Aorta (tissue), 5 donors: Measurements from ENCODE around the gene TSPYL6. TPM values are rescaled to one million over a fixed set of nuclear protein-coding genes. Genes with fewer than 3 reads are reported as not detected.
"Not testable (repeated sequence)": the region's sequence is repeated elsewhere in the genome, so short reads cannot be mapped to it uniquely, and the experiment has no call there.

ENCODE experiments used
- ATAC-seq: fragments of 200-7000 bp; cut with Tn5 transposase; one replicate; pipeline ENCODE4 v1.9.1; 2022; ENCODE audit warnings: moderate library complexity; ENCODE audit not compliant: low FRiP score
- DNase-seq, 2 donors: peaks; one replicate each; pipeline ENCODE4 v3.0.0-alpha.2; 2020
- H3K27ac ChIP-seq, 2 donors: one replicate each; pipeline ENCODE4 v1.5.1; 2013; ENCODE audit warnings: low read length in 2 of 2, mild to moderate bottlenecking in 2 of 2, moderate library complexity in 2 of 2, control low read depth in 1 of 2, inconsistent platforms in 1 of 2, low read depth in 1 of 2
- H3K27me3 ChIP-seq, 2 donors: one replicate each; pipeline ENCODE4 v1.6.1; 2013; ENCODE audit warnings: control low read depth in 1 of 2, low read length in 1 of 2, mild to moderate bottlenecking in 1 of 2, moderate library complexity in 1 of 2; ENCODE audit not compliant: insufficient read depth in 2 of 2, control insufficient read depth in 1 of 2
- H3K36me3 ChIP-seq, 2 donors: one replicate each; pipeline ENCODE4 v1.6.1; 2013; ENCODE audit warnings: control low read depth in 1 of 2, low read length in 1 of 2, mild to moderate bottlenecking in 1 of 2; ENCODE audit not compliant: insufficient read depth in 2 of 2, control insufficient read depth in 1 of 2
- H3K4me1 ChIP-seq, 2 donors: one replicate each; pipeline ENCODE4 v1.6.1; 2013; ENCODE audit warnings: low read length in 2 of 2, control low read depth in 1 of 2, mild to moderate bottlenecking in 1 of 2, moderate library complexity in 1 of 2; ENCODE audit not compliant: insufficient read depth in 2 of 2, control insufficient read depth in 1 of 2
- H3K4me3 ChIP-seq, 2 donors: one replicate each; pipeline ENCODE4 v1.5.1; 2013; ENCODE audit warnings: low read length in 2 of 2, control low read depth in 1 of 2, mild to moderate bottlenecking in 1 of 2
- H3K9me3 ChIP-seq: one replicate; pipeline ENCODE4 v1.6.1; 2013; ENCODE audit warnings: mild to moderate bottlenecking, low read length; ENCODE audit not compliant: control insufficient read depth
- WGBS, 2 donors: extraction: QIAGEN DNeasy Blood & Tissue Kit; methylation state at CpG; one replicate each; pipeline ENCODE4 v1.1.7; 2013; 5-methylcytosine and 5-hydroxymethylcytosine counted together
- intact Hi-C, 2 donors: fragments of 100-400 bp; cut with DNase I; formaldehyde crosslinking; loops; one replicate each; pipeline versions ENCODE4 v1.14.2 to v1.15.0; 2022
- polyA plus RNA-seq, 2 donors: library from polyadenylated mRNA; stranded (reverse); fragments of 200-250 nt; gene quantifications; one replicate each; pipeline ENCODE4 v1.2.3, GENCODE V29; 2013
- total RNA-seq, 2 donors: library from RNA; stranded (reverse); fragmentation: NEBNext Ultra II Directional; extraction: Animal tissue kit (Norgen Biotek cat#: 25700); gene quantifications; one replicate each; pipeline ENCODE4 v1.2.1, GENCODE V29; 2021
- donor health status: healthy with polysubstance abuse.
- donor health status: Bipolar disorder and iron deficiency.
- donor health status: DM: no; HTN: no; CAD: no.
- donor health status: DM: no; HTN: no; CAD: no.
- donor health status: DM: yes; HTN: yes; CAD: no.

TSPYL6 gene
- total and polyA plus RNA-seq, 4 donors = 0.08 to 0.12 TPM; not detected in 2

- 95 to 97% methylated on average over 3 of the region's 3 CpGs for WGBS, 2 donors
- no peaks in the 10 kb centered on the region for H3K9me3 ChIP-seq
- DNase-seq (no peak), ATAC-seq (no peak)
- no peaks in the 10 kb centered on the region for H3K4me1 ChIP-seq
- no peak overlapping the region for H3K4me3 ChIP-seq
- H3K27me3 ChIP-seq = no peaks in the 10 kb centered on the region
- H3K27ac ChIP-seq = no peak overlapping the region
- intact Hi-C loops = no loop called here
- no peaks in the 10 kb centered on the region for H3K36me3 ChIP-seq
Measured at GRCh38 chr2:54284826-54285225, 28.8 kb upstream of the TSPYL6 start.

- H3K27ac ChIP-seq = no peak overlapping the region
- no peak overlapping the region for H3K4me3 ChIP-seq
- H3K9me3 ChIP-seq = no peaks in the 10 kb centered on the region
- ATAC-seq = no peak
- no peak for DNase-seq
- 91 to 94% methylated on average over 2 of the region's 2 CpGs for whole genome bisulfite sequencing, 2 donors
- intact Hi-C loops = no loop called here
- no peaks in the 10 kb centered on the region for H3K27me3 ChIP-seq
- H3K4me1 ChIP-seq = no peaks in the 10 kb centered on the region
- no peaks in the 10 kb centered on the region for H3K36me3 ChIP-seq
Measured at GRCh38 chr2:54279385-54279784, 23.4 kb upstream of the TSPYL6 start.

GRCh38 chr2:54275541-54275940, 19.5 kb upstream of the TSPYL6 start:
- intact Hi-C loops = no loop called here
- ATAC-seq = no peak
- no peak overlapping the region for H3K4me3 ChIP-seq
- peaks cover 0 to 2% of the 10 kb centered on the region in 2 donors for H3K4me1 ChIP-seq
- no peak for DNase-seq
- H3K27me3 ChIP-seq = no peaks in the 10 kb centered on the region
- WGBS, 2 donors = 76 to 77% methylated on average over 2 of the region's 2 CpGs
- H3K9me3 ChIP-seq = no peaks in the 10 kb centered on the region
- H3K36me3 ChIP-seq = no peaks in the 10 kb centered on the region
- no peak overlapping the region for H3K27ac ChIP-seq

- H3K36me3 ChIP-seq = no peaks in the 10 kb centered on the region
- H3K27me3 ChIP-seq = no peaks in the 10 kb centered on the region
- 24 to 27% methylated on average over 1 of the region's 1 CpG for WGBS, 2 donors
- no peaks in the 10 kb centered on the region for H3K9me3 ChIP-seq
- H3K4me1 ChIP-seq = peaks cover 0 to 2% of the 10 kb centered on the region in 2 donors
- DNase-seq = no peak
- ATAC-seq = no peak
- intact Hi-C loops = no loop called here
- H3K4me3 ChIP-seq = no peak overlapping the region
- no peak overlapping the region for H3K27ac ChIP-seq
Measured at GRCh38 chr2:54274781-54275242, 18.8 kb upstream of the TSPYL6 start.

- Histone ChIP-seq H3K27me3 (no peaks in the 10 kb centered on the region), H3K9me3 (no peaks in the 10 kb centered on the region), H3K27ac (no peak overlapping the region), H3K4me1 (peaks cover 0 to 2% of the 10 kb centered on the region in 2 donors), H3K4me3 (no peak overlapping the region), H3K36me3 (no peaks in the 10 kb centered on the region)
- DNase-seq = no peak
- ATAC-seq = no peak
- intact Hi-C loops = no loop called here
- 95 to 98% methylated on average over 6 of the region's 6 CpGs for WGBS, 2 donors
Measured at GRCh38 chr2:54271843-54272627, 16.0 kb upstream of the TSPYL6 start.

DNA sequence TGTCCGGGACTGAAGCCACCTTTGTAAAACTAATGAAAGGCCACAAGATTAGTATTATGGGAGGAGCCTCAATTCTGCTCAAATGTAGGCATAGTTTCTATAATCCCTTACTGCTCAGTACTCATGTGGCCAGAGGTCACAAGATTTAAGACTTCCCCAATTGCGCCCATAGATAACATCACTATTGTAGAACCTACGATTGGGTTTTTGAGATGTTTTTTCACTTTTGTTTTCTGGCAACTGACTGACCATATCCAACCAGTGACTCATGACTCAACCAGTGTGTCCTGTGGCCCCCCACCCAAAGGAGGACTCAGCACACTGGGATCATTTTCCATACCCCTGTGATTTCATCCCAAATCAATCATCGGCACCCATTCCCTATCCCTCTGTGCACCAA, 15.2 kb upstream of the TSPYL6 start:
- Histone ChIP-seq H3K27me3 (no peaks in the 10 kb centered on the region), H3K36me3 (no peaks in the 10 kb centered on the region), H3K27ac (no peak overlapping the region), H3K4me1 (peaks cover 0 to 2% of the 10 kb centered on the region in 2 donors), H3K4me3 (no peak overlapping the region), H3K9me3 (no peaks in the 10 kb centered on the region)
- 95 to 99% methylated on average over 4 of the region's 4 CpGs for WGBS, 2 donors
- intact Hi-C loops = no loop called here
- no peak for ATAC-seq
- no peak for DNase-seq

DNA sequence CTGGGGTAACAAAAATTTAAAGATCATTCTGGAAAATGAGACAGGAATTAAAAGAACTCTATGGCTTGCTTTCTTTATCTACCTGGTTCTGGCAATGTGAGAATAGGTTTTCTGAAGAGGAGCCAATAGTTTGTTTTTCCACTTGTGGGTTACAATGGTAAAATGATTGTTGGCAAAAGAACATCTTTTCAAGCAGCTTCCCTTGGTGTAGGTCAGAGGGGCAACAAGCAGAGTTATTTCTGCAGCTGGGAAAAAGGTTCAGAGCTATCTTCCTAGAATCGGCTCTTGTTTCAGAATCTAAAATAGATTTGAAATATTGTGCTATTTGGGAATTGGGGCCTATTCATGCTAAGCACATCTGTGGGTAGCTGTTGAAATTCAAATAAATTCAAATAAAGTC, 11.5 kb upstream of the TSPYL6 start:
- ATAC-seq = no peak
- WGBS, 2 donors = 82 to 84% methylated on average over 1 of the region's 1 CpG

DNA sequence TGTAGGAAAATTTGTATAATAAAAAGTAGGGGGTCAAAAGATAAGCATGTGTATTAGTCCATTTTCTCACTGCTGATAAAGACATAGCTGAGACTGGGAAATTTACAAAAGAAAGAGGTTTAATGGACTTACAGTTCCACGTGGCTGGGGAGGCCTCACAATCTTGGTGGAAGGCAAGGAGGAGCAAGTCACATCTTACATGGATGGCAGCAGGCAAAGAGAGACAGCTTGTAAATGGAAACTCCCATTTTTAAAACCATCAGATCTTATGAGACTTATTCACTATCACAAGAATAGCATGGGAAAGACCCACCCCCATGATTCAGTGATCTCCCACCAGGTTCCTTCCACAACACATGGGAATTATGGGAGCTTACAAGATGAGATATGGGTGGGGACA, 9.1 kb upstream of the TSPYL6 start:
- intact Hi-C loops, H3K9me3 ChIP-seq, H3K36me3 ChIP-seq, ATAC-seq, H3K4me1 ChIP-seq, DNase-seq, H3K27ac ChIP-seq, H3K27me3 ChIP-seq, H3K4me3 ChIP-seq: not testable (repeated sequence)
- 57% methylated on average over 1 of the region's 1 CpG for WGBS, 2 donors

More for the DNA sequence above, 11.5 kb upstream of the TSPYL6 start:
- intact Hi-C loops = no loop called here
- H3K4me1 ChIP-seq = no peaks in the 10 kb centered on the region
- no peak overlapping the region for H3K27ac ChIP-seq
- no peaks in the 10 kb centered on the region for H3K9me3 ChIP-seq
- no peaks in the 10 kb centered on the region for H3K27me3 ChIP-seq
- no peak for DNase-seq
- H3K36me3 ChIP-seq = no peaks in the 10 kb centered on the region
- no peak overlapping the region for H3K4me3 ChIP-seq
